ENCODE data around the gene ADAM12.

The ADAM12 gene

GRCh38 chr10:126114884-126115555 is 273.3 kb downstream of the ADAM12 start:
- no peak for DNase-seq (ENCODE audit: low spot score)

GRCh38 chr10:126111516-126111915 is 276.8 kb downstream of the ADAM12 start:
- no peak for DNase-seq (ENCODE audit: low spot score)

- DNase-seq (ENCODE audit: low spot score), result no peak
Observed at GRCh38 chr10:126110489-126111180, 277.6 kb downstream of the ADAM12 start.

- DNase-seq (ENCODE audit: low spot score), result no peak
Observed at GRCh38 chr10:126109893-126110292, 278.4 kb downstream of the ADAM12 start.

- DNase-seq (ENCODE audit: low spot score), result no peak
Observed at GRCh38 chr10:126108693-126109092, 279.6 kb downstream of the ADAM12 start.

- peak; percentile 25 for DNase-seq (ENCODE audit: low spot score)
Observed at GRCh38 chr10:126104767-126105166, 283.5 kb downstream of the ADAM12 start.

GRCh38 chr10:126102636-126103035 is 285.6 kb downstream of the ADAM12 start:
- DNase-seq (ENCODE audit: low spot score), result no peak

- DNase-seq (ENCODE audit: low spot score), result peak; percentile 39
Observed at GRCh38 chr10:126101736-126102135, 286.5 kb downstream of the ADAM12 start.

GRCh38 chr10:126101325-126101724 is 287.0 kb downstream of the ADAM12 start:
- DNase-seq (ENCODE audit: low spot score), result no peak

GRCh38 chr10:126099366-126099765 is 288.9 kb downstream of the ADAM12 start:
- DNase-seq (ENCODE audit: low spot score), result no peak

- DNase-seq (ENCODE audit: low spot score), result no peak
Observed at GRCh38 chr10:126098226-126098581, 290.1 kb downstream of the ADAM12 start.

- no peak for DNase-seq (ENCODE audit: low spot score)
Observed at GRCh38 chr10:126097558-126098225, 290.6 kb downstream of the ADAM12 start.

GRCh38 chr10:126094537-126094936 is 293.7 kb downstream of the ADAM12 start:
- no peak for DNase-seq (ENCODE audit: low spot score)

GRCh38 chr10:126092366-126093215 is 295.7 kb downstream of the ADAM12 start:
- no peak for DNase-seq (ENCODE audit: low spot score)

GRCh38 chr10:126090911-126091728 is 297.2 kb downstream of the ADAM12 start:
- no peak for DNase-seq (ENCODE audit: low spot score)

- no peak for DNase-seq (ENCODE audit: low spot score)
Observed at GRCh38 chr10:126090443-126090842, 297.8 kb downstream of the ADAM12 start.

- DNase-seq (ENCODE audit: low spot score), result no peak
Observed at GRCh38 chr10:126087796-126088505, 300.3 kb downstream of the ADAM12 start.

- no peak for DNase-seq (ENCODE audit: low spot score)
Observed at GRCh38 chr10:126087153-126087680, 301.1 kb downstream of the ADAM12 start.

- DNase-seq (ENCODE audit: low spot score), result no peak
Observed at GRCh38 chr10:126085806-126086205, 302.5 kb downstream of the ADAM12 start.

- no peak for DNase-seq (ENCODE audit: low spot score)
Observed at GRCh38 chr10:126084369-126084768, 303.9 kb downstream of the ADAM12 start.
